ENCODE measurements around the gene SGMS1.

DNA sequence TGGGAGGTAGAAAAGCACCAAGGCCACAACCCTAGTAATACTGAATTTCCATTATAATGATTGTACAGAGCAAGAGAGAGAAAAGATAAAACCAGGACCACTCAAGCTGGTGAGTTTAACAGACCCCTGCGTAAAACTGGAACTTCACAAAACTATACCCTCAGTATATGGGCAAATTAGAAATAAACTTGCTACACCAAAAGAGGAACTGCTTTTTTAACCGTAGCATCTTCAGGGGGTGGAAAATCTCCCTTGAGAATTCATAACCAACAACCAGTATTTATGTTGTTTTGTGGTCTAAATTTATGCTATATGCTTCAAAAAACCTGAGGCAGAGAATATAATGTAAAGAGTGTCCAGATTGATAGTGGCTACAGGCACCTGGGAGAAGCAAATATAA, 171.2 kb downstream of the SGMS1 start:
- TF ChIP-seq POLR2AphosphoS5 (IDR thresholded peaks at IDR 0.05; ENCODE audit: low read depth, low read length) = no peak
- TF ChIP-seq TAF1 (IDR thresholded peaks at IDR 0.05; ENCODE audit: low read depth, low read length) = no peak
- no peak for TF ChIP-seq POLR2A (IDR thresholded peaks at IDR 0.05; ENCODE audit: low read depth, low read length)

All from GM12891 (cell line).